Esophagus muscularis mucosa (tissue), 3 donors: ENCODE results near the gene WT1.

Experiments
- CTCF ChIP-seq, 3 experiments: fragments of 200-600 bp in 2 of 3; fragments of 450-650 bp in 1 of 3; sonication (generic) in 2 of 3; IDR thresholded peaks; one replicate each; pipeline ENCODE4 v1.5.1; 2017 to 2019; ENCODE audit warnings: antibody characterized with exemption in 3 of 3, mild to moderate bottlenecking in 2 of 3, moderate library complexity in 1 of 3
- POLR2AphosphoS5 ChIP-seq, 2 donors: sonication (generic); formaldehyde crosslinking; IDR thresholded peaks; one replicate each; pipeline ENCODE4 v1.6.1; 2017; ENCODE audit warnings: antibody characterized with exemption in 2 of 2

- TF ChIP-seq POLR2AphosphoS5 (IDR thresholded peaks at IDR 0.05) (no peak), CTCF (IDR thresholded peaks at IDR 0.05) (no peak)
These were observed 20.4 kb downstream of the WT1 start for GRCh38 chr11:32414925-32415324.
